Measurements from ENCODE around the gene PIM2.

GRCh38 chrX:48904626-48905025 is 14.2 kb downstream of the PIM2 start:
- no peak for TF ChIP-seq TARDBP (IDR thresholded peaks at IDR 0.05)
- no peak for TF ChIP-seq L3MBTL2 (conservative IDR thresholded peaks at IDR 0.05)
- no peak for TF ChIP-seq SUZ12 (IDR thresholded peaks at IDR 0.05)
- TF ChIP-seq BHLHE40 (IDR thresholded peaks at IDR 0.05; ENCODE audit: borderline replicate concordance): no peak
